PC-3 (cell line): ENCODE measurements around the gene GATA1. TPM values are rescaled to one million over a fixed set of nuclear protein-coding genes. Genes with fewer than 3 reads are reported as not detected.

ENCODE experiments used
- ATAC-seq: fragments of 200-7000 bp; cut with Tn5 transposase; 2 replicates; pipeline ENCODE4 v1.9.1; 2020; ENCODE audit warnings: mild to moderate bottlenecking, moderate library complexity
- BruUV-seq: library from RNA; stranded (reverse); fragments of 400-500 nt; replicated peaks from 2 replicates; lab custom pipeline; 2021; lab: Mats Ljungman, UMichigan
- CTCF ChIA-PET: fragments of 300-600 bp; sonication (Branson Sonifier 250); formaldehyde crosslinking; loops from one replicate; lab custom pipeline; 2022; ENCODE audit warnings: antibody characterized with exemption; lab: Charles Lee
- POLR2A ChIA-PET: fragments of 300-600 bp; sonication (Branson Sonifier 250); formaldehyde crosslinking; loops from one replicate; lab custom pipeline; 2022; ENCODE audit warnings: antibody characterized with exemption; ENCODE audit not compliant: unreplicated experiment; lab: Charles Lee
- DNase-seq: peaks from one replicate; pipeline ENCODE4 v3.0.0-alpha.2; 2015
- H2AFZ ChIP-seq: fragments of 300-600 bp; sonication (generic); 2 replicates; pipeline ENCODE4 v1.6.0; 2016; ENCODE audit warnings: antibody characterized with exemption, low read length
- H3F3A ChIP-seq: fragments of 300-600 bp; sonication (generic); one replicate; pipeline ENCODE4 v1.6.0; 2017; ENCODE audit warnings: antibody characterized with exemption, low read length, control low read depth, mild to moderate bottlenecking; ENCODE audit not compliant: unreplicated experiment
- H3K27ac ChIP-seq: fragments of 300-600 bp; sonication (generic); 2 replicates; pipeline ENCODE4 v1.5.1; 2016; ENCODE audit warnings: mild to moderate bottlenecking, low read length
- H3K27me3 ChIP-seq: fragments of 300-600 bp; sonication (generic); 2 replicates; pipeline ENCODE4 v1.6.1; 2016; ENCODE audit warnings: low read length, mixed read lengths
- H3K36me3 ChIP-seq: fragments of 300-600 bp; sonication (generic); 2 replicates; pipeline ENCODE4 v1.6.1; 2016; ENCODE audit warnings: low read depth, mixed run types, low read length, mixed read lengths
- H3K4me1 ChIP-seq: fragments of 300-600 bp; sonication (generic); 2 replicates; pipeline ENCODE4 v1.5.1; 2016; ENCODE audit warnings: low read length; ENCODE audit not compliant: insufficient read depth
- H3K4me2 ChIP-seq: fragments of 300-600 bp; sonication (generic); 2 replicates; pipeline ENCODE4 v1.6.0; 2016; ENCODE audit warnings: low read length
- H3K4me3 ChIP-seq: fragments of 300-600 bp; sonication (generic); 2 replicates; pipeline ENCODE4 v1.5.1; 2016; ENCODE audit warnings: mild to moderate bottlenecking, low read length, mixed read lengths
- H3K79me2 ChIP-seq: fragments of 300-600 bp; sonication (generic); 2 replicates; pipeline ENCODE4 v1.6.1; 2017; ENCODE audit warnings: low read length, mixed read lengths
- H3K9ac ChIP-seq: fragments of 300-600 bp; sonication (generic); 2 replicates; pipeline ENCODE4 v1.6.0; 2016; ENCODE audit warnings: mild to moderate bottlenecking, low read length
- H3K9me2 ChIP-seq: fragments of 300-600 bp; sonication (generic); replicated peaks from 2 replicates; pipeline ENCODE4 v1.6.1; 2016; ENCODE audit warnings: mixed run types, low read length, mixed read lengths
- H3K9me3 ChIP-seq: fragments of 300-600 bp; sonication (generic); 2 replicates; pipeline ENCODE4 v1.6.1; 2016; ENCODE audit warnings: low read length, mixed read lengths
- H4K20me1 ChIP-seq: fragments of 300-600 bp; sonication (generic); 2 replicates; pipeline ENCODE4 v1.6.1; 2016; ENCODE audit warnings: low read length, mixed read lengths
- CTCF ChIP-seq: fragments of 300-600 bp; sonication (generic); conservative IDR thresholded peaks from 2 replicates; pipeline ENCODE4 v1.5.1; 2017; ENCODE audit warnings: antibody characterized with exemption, low read depth, mild to moderate bottlenecking, low read length
- EZH2 ChIP-seq: fragments of 300-600 bp; sonication (generic); IDR thresholded peaks from one replicate; pipeline ENCODE4 v1.6.1; 2017; ENCODE audit warnings: antibody characterized with exemption, mild to moderate bottlenecking, low read length; ENCODE audit not compliant: unreplicated experiment
- EZH2phosphoT487 ChIP-seq: fragments of 300-600 bp; sonication (generic); IDR thresholded peaks from 2 replicates; pipeline ENCODE4 v1.6.1; 2018; ENCODE audit warnings: mild to moderate bottlenecking, antibody characterized with exemption, low read length, borderline replicate concordance
- intact Hi-C: fragments of 100-400 bp; cut with micrococcal nuclease; formaldehyde crosslinking; loops from 2 replicates; pipeline ENCODE4 v1.9.0; 2023
- total RNA-seq: library from RNA; depleted of rRNA; stranded (reverse); fragments of >200 nt; gene quantifications from 2 replicates; pipeline ENCODE4 v1.2.3, GENCODE V29; 2014

The GATA1 gene
- total RNA-seq, 1 experiment from 2014 or later, result not detected

GRCh38 chrX:48802089-48802904 lies 15.9 kb downstream of the GATA1 start:
- no peaks in the 10 kb centered on the region for H3F3A ChIP-seq
- TF ChIP-seq CTCF (no peak), EZH2phosphoT487 (no peak), EZH2 (no peak)
- POLR2A ChIA-PET, result interaction anchor here (0.5 to 1.4 kb wide), 9 partner anchors 13 to 433 kb away, joined by 3 to 11 read pairs (median 4); partner anchors contain the start of genes CCDC22, PQBP1 and TIMM17B
- peak overlapping the region; percentile 93 for H2AFZ ChIP-seq
- no peaks in the 10 kb centered on the region for H3K27me3 ChIP-seq
- peak overlapping the region; percentile 94 for H3K9ac ChIP-seq
- intact Hi-C loops, result loop anchor here (2.0 to 5.0 kb wide), 2 partner anchors 89 to 110 kb away; partner anchors contain the start of gene SLC35A2
- peak overlapping the region; percentile 81 for H3K4me3 ChIP-seq
- H3K4me2 ChIP-seq, result peak overlapping the region; percentile 92
- TSS peak; percentile 71 for BruUV-seq
- no peaks in the 10 kb centered on the region for H3K9me2 ChIP-seq
- H4K20me1 ChIP-seq, result no peaks in the 10 kb centered on the region
- ATAC-seq (peak; percentile 61), DNase-seq (peak; percentile 85)
- peak overlapping the region; percentile 89 for H3K27ac ChIP-seq
- CTCF ChIA-PET, result no interaction called here
- H3K9me3 ChIP-seq, result no peaks in the 10 kb centered on the region
- peaks cover 13% of the 10 kb centered on the region; the same call in 1 of the 2 replicates for H3K4me1 ChIP-seq
- H3K36me3 ChIP-seq, result no peaks in the 10 kb centered on the region; the same call in 1 of the 2 replicates
- H3K79me2 ChIP-seq, result no peaks in the 10 kb centered on the region

GRCh38 chrX:48802905-48803200 lies 16.5 kb downstream of the GATA1 start:
- H3K4me1 ChIP-seq, result peaks cover 13% of the 10 kb centered on the region; the same call in 1 of the 2 replicates
- peak overlapping the region; percentile 92 for H3K4me2 ChIP-seq
- intact Hi-C loops, result loop anchor here (2.0 to 5.0 kb wide), 2 partner anchors 88 to 109 kb away; partner anchors contain the start of gene SLC35A2
- no peaks in the 10 kb centered on the region for H3K9me3 ChIP-seq
- no peaks in the 10 kb centered on the region for H3F3A ChIP-seq
- POLR2A ChIA-PET, result no interaction called here
- H3K36me3 ChIP-seq, result no peaks in the 10 kb centered on the region; the same call in 1 of the 2 replicates
- no peak for TF ChIP-seq EZH2phosphoT487
- TF ChIP-seq EZH2, result no peak
- no peak for TF ChIP-seq CTCF
- no peaks in the 10 kb centered on the region for H3K9me2 ChIP-seq
- H3K9ac ChIP-seq, result peak overlapping the region; percentile 94
- H3K27me3 ChIP-seq, result no peaks in the 10 kb centered on the region
- BruUV-seq, result no TSS peak
- no peaks in the 10 kb centered on the region for H4K20me1 ChIP-seq
- DNase-seq (no peak), ATAC-seq (no peak)
- CTCF ChIA-PET, result no interaction called here
- peak overlapping the region; percentile 93; the same call in 1 of the 2 replicates for H2AFZ ChIP-seq
- H3K79me2 ChIP-seq, result no peaks in the 10 kb centered on the region
- peak overlapping the region; percentile 81 for H3K4me3 ChIP-seq
- no peak overlapping the region for H3K27ac ChIP-seq

- Histone ChIP-seq H4K20me1 (no peaks in the 10 kb centered on the region), H3K9ac (no peak overlapping the region), H3K27ac (no peak overlapping the region), H3K4me1 (peaks cover 6% of the 10 kb centered on the region; the same call in 1 of the 2 replicates), H3K79me2 (no peaks in the 10 kb centered on the region), H3K27me3 (no peaks in the 10 kb centered on the region), H3F3A (no peaks in the 10 kb centered on the region), H2AFZ (no peak overlapping the region), H3K4me3 (no peak overlapping the region), H3K4me2 (no peak overlapping the region), H3K9me3 (no peaks in the 10 kb centered on the region), H3K36me3 (no peaks in the 10 kb centered on the region; the same call in 1 of the 2 replicates), H3K9me2 (no peaks in the 10 kb centered on the region)
- no TSS peak for BruUV-seq
- TF ChIP-seq CTCF (0 out of 2 replicates have a peak, but pooled peaks have one; percentile 15), EZH2phosphoT487 (no peak)
- POLR2A ChIA-PET, result no interaction called here
- CTCF ChIA-PET, result no interaction called here
- no peak for DNase-seq
- ATAC-seq, result no peak
- intact Hi-C loops, result no loop called here
These were observed 19.7 kb downstream of the GATA1 start for GRCh38 chrX:48806081-48806480.
